Loucy (cell line): ENCODE measurements around the gene ALPP.

Experiments used
- CTCF ChIP-seq: fragments of 200-600 bp; sonication (generic); conservative IDR thresholded peaks from 2 replicates; pipeline ENCODE4 v1.5.1; 2014; ENCODE audit warnings: mild to moderate bottlenecking, antibody characterized with exemption, low read length
- EZH2phosphoT487 ChIP-seq: fragments of 200-600 bp; IDR thresholded peaks from 2 replicates; pipeline ENCODE4 v1.6.1; 2018; ENCODE audit warnings: antibody characterized with exemption, mild to moderate bottlenecking, moderate library complexity, borderline replicate concordance

GRCh38 chr2:232431705-232432590 is 53.4 kb downstream of the ALPP start:
- TF ChIP-seq CTCF (no peak), EZH2phosphoT487 (no peak)
